H4 (cell line): ENCODE results near the gene EPS8L2. TPM values are rescaled to one million over a fixed set of nuclear protein-coding genes. Genes with fewer than 3 reads are reported as not detected.
"Not testable (repeated sequence)": the region's sequence is repeated elsewhere in the genome, so short reads cannot be mapped to it uniquely, and the experiment has no call there.

ENCODE experiments used
- DNase-seq: peaks from one replicate; pipeline ENCODE4 v3.0.0-alpha.2; 2015; ENCODE audit warnings: low spot score
- total RNA-seq: library from RNA; depleted of rRNA; stranded (reverse); fragments of >200 nt; shearing (Covaris generic); gene quantifications from 2 replicates; pipeline ENCODE4 v1.2.3, GENCODE V29; 2014

EPS8L2 gene
- total RNA-seq, 1 experiment from 2014 or later = 0.12 TPM

- not testable (repeated sequence) for DNase-seq
Observed at GRCh38 chr11:690244-690643, 15.8 kb upstream of the EPS8L2 start.

- DNase-seq = no peak
Observed at GRCh38 chr11:690738-691633, 15.0 kb upstream of the EPS8L2 start.

GRCh38 chr11:691710-692590 lies 14.1 kb upstream of the EPS8L2 start:
- DNase-seq = no peak

DNA sequence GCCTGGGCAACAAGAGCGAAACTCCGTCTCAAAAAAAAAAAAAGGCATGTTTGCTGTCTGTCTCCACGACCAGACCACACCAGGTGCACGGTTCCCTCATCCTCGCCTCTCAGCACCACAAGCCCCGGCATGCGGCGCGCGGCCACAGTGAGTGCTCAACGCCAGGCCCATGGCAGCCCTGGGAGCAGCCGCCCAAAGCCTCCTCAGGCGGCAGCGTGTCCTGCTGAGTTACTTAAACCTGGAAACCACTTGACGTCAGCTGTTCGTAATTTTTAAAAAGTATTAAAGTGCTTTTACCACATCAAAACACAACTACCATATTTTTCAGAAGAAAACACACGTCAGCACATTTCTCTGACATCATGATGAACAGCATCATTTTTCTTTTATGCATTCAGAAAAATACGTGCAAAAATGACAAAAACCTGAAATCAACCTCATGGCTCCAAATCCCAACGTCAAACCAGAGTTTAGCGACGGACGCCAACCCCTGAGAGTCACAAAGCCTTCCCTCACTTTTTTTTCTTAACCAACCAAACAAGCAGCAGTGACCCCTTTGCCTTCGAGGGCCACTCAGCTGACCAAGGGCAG lies 13.1 kb upstream of the EPS8L2 start:
- DNase-seq = no peak

DNA sequence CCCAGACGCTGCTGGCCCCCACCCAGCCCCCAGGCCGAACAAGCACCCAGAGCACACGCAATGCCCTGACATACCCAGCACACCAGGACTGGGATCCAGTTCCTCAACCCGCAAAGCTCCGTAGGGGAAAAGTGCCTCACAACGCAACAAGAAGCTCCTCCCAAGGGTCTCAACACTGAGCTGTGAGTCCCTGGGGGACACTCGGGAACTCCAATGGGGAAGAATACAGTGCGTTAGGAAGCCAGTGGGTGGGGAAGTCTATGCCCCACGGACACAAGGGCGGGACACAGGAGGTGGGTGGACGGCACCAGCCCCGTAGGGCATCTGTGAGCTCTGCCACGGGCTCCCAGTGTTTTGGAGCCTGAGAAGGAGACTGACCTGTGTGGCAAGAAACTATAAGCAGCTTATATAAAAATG lies 12.6 kb upstream of the EPS8L2 start:
- DNase-seq = no peak

GRCh38 chr11:693887-694562 lies 12.0 kb upstream of the EPS8L2 start:
- no peak for DNase-seq

- DNase-seq = peak; percentile 97
Observed at GRCh38 chr11:694563-695287, 11.3 kb upstream of the EPS8L2 start, which contains the start of gene DEAF1. Gene DEAF1 (minus strand): TSS chr11:695222. CDS start chr11:695047, 175 bp downstream.

DNA sequence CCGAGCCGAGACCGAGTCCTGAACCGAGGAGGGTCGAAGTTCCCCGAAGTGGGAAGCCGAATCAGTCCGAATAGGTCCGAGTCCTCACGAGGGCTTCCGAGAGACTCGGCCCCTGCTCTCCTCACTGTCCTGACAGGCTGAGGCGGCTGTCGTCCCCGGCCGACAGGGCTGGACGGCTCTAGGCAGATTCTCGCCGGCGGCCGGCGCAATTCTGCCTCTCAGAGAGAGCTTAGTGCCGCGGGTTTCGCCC lies 10.8 kb upstream of the EPS8L2 start:
- no peak for DNase-seq

GRCh38 chr11:695538-696248 lies 10.3 kb upstream of the EPS8L2 start, which contains the start of gene TMEM80:
Gene TMEM80 (plus strand): TSS chr11:695816. CDS start chr11:695828, 12 bp downstream.
- peak; percentile 98 for DNase-seq

GRCh38 chr11:696955-697491 lies 9.0 kb upstream of the EPS8L2 start:
- DNase-seq = no peak

GRCh38 chr11:697811-698311 lies 8.2 kb upstream of the EPS8L2 start:
- no peak for DNase-seq

- no peak for DNase-seq
Observed at GRCh38 chr11:698493-699115, 7.4 kb upstream of the EPS8L2 start.

- DNase-seq = no peak
Observed at GRCh38 chr11:699116-699508, 6.9 kb upstream of the EPS8L2 start.

GRCh38 chr11:699753-700152 lies 6.3 kb upstream of the EPS8L2 start:
- DNase-seq = no peak

DNA sequence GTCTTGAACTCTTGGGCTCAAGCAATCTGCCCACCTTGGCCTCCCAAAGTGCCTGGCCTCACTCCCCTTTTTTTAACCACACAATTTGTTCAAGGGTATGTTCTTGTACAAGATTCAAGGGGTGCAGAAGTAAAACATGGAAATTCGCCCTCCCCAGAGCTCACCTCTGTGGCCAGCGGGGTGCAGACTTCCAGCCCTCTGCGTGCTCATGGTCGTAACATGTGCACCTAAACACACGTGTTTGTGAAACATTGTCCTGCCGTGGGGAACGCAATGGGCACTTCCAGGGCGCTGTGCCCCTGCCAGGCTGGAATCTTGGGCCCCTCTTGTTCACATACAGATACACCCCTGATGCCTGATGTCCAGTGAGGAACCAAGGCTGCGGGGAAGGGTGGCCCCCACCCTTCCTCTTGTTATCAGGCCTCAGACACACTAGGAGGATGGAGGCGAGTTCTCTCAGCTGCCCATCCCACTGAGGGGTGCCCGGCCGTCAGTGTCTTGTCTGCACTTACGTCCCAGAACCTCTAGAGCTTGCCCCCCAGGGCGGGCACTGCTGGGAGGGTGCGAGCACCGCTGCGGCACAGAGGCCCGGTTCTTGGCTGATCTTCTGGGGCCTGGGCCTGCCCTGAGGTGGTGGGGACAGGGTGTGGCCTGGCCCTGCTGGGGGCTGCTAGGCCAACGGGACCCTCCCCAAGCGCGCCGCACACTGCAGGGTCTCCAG lies 4.1 kb upstream of the EPS8L2 start:
- DNase-seq = no peak

GRCh38 chr11:702462-703461 lies 3.3 kb upstream of the EPS8L2 start:
- peak; percentile 59 for DNase-seq

DNA sequence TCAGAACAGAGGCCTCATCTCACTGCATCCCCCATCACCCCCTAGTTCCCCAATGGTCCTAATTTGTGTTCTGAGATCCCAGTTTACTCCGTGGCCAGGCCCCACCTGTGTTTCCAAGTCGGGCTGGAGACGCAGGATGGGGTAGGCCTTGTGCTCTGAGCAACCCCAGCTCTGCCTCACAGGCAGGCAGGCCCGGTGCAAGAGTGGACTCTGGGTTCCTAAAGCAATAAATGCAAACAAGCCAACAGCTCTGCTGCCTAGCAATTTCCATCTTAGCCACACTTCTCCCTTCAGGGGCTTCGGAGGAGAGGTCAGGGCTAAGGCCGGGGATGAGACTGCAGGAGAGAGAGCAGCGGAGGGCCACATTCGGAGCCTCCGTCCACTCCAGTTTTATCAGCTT lies 2.5 kb upstream of the EPS8L2 start:
- no peak for DNase-seq
